ENCODE measurements around the gene ZFX. TPM values are rescaled to one million over a fixed set of nuclear protein-coding genes. Genes with fewer than 3 reads are reported as not detected.

ZFX gene
- total and polyA plus RNA-seq, 2 of the 8 experiments (the other 6 are each of a cell fraction or from before 2014, with no cell fraction given) = 2.8 to 22.0 TPM

- TF ChIP-seq RXRA (IDR thresholded peaks at IDR 0.05; ENCODE audit: insufficient read depth, low read depth, low read length) (no peak), SUZ12 (IDR thresholded peaks at IDR 0.05; ENCODE audit: low read length) (no peak), CHD7 (IDR thresholded peaks at IDR 0.05; ENCODE audit: insufficient replicate concordance, low read length) (no peak), ATF3 (IDR thresholded peaks at IDR 0.05; ENCODE audit: insufficient read depth, low read depth, low read length) (no peak), GTF2F1 (IDR thresholded peaks at IDR 0.05; ENCODE audit: borderline replicate concordance, low read depth, low read length) (no peak), BCL11A (IDR thresholded peaks at IDR 0.05; ENCODE audit: low read depth in 2 of 2, low read length in 2 of 2) (no peak), TAF7 (optimal IDR thresholded peaks at IDR 0.05; ENCODE audit: borderline replicate concordance, low read depth, low read length) (no peak), SP4 (IDR thresholded peaks at IDR 0.05; ENCODE audit: low read length) (no peak), SP1 (IDR thresholded peaks at IDR 0.05; ENCODE audit: low read depth, low read length) (no peak)
- TF ChIP-seq, protein P1, sequence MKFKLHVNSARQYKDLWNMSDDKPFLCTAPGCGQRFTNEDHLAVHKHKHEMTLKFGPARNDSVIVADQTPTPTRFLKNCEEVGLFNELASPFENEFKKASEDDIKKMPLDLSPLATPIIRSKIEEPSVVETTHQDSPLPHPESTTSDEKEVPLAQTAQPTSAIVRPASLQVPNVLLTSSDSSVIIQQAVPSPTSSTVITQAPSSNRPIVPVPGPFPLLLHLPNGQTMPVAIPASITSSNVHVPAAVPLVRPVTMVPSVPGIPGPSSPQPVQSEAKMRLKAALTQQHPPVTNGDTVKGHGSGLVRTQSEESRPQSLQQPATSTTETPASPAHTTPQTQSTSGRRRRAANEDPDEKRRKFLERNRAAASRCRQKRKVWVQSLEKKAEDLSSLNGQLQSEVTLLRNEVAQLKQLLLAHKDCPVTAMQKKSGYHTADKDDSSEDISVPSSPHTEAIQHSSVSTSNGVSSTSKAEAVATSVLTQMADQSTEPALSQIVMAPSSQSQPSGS (IDR thresholded peaks at IDR 0.05; ENCODE audit: low read length) = no peak
Observed at GRCh38 chrX:24228596-24228995, 79.1 kb downstream of the ZFX start (continued).

Data from H1 (cell line).